ENCODE measurements around the gene SPAAR. TPM values are rescaled to one million over a fixed set of nuclear protein-coding genes. Genes with fewer than 3 reads are reported as not detected.
A peak's percentile ranks its signal among the peaks of the same experiment; 100 is the strongest.

SPAAR gene
- total RNA-seq, 4 donors from 2014 or later, result 0.68 to 2.5 TPM; not detected in 2

- H3K9me3 ChIP-seq, result no peaks in the 10 kb centered on the region
- H3K36me3 ChIP-seq, result no peaks in the 10 kb centered on the region
- H3K27me3 ChIP-seq, result no peaks in the 10 kb centered on the region
- H3K27ac ChIP-seq, result no peak overlapping the region
- peaks cover 0 to 11% (median 6%) of the 10 kb centered on the region in 4 donors for H3K4me1 ChIP-seq
- intact Hi-C loops (cut with DNase I; ENCODE audit: low total_unique reads) (loop anchor here (1.0 kb wide), 1 partner anchor 8 kb away; no protein-coding TSS in a partner anchor), in situ Hi-C loops (cut with MboI; ENCODE audit: low pct_ligation_motif_present in 1 of 4, low pct_unique_long_range_greater_than_20kb in 1 of 4, low sequenced_read_pairs in 3 of 4) (no loop called here)
- no peak for DNase-seq
- no peak for TF ChIP-seq EP300 (IDR thresholded peaks at IDR 0.05; ENCODE audit: low read depth)
- no peak for TF ChIP-seq POLR2AphosphoS5 (IDR thresholded peaks at IDR 0.05)
- no peak for TF ChIP-seq POLR2A (IDR thresholded peaks at IDR 0.05)
- no peak for TF ChIP-seq CTCF (IDR thresholded peaks at IDR 0.05)
- 50 to 70% methylated on average over 7 of the region's 7 CpGs for WGBS, 2 donors (ENCODE audit: low coverage in 1 of 2)
- H3K4me3 ChIP-seq, result no peak overlapping the region
Observed at GRCh38 chr9:35935755-35936509, 26.6 kb downstream of the SPAAR start.

- intact Hi-C loops (cut with DNase I; ENCODE audit: low total_unique reads) (no loop called here), in situ Hi-C loops (cut with MboI; ENCODE audit: low pct_ligation_motif_present in 1 of 4, low pct_unique_long_range_greater_than_20kb in 1 of 4, low sequenced_read_pairs in 3 of 4) (no loop called here)
- 80 to 100% methylated on average over 2 of the region's 2 CpGs for WGBS, 2 donors (ENCODE audit: low coverage in 1 of 2)
Observed at GRCh38 chr9:35937227-35937626, 27.9 kb downstream of the SPAAR start.

GRCh38 chr9:35938474-35939356, 29.4 kb downstream of the SPAAR start:
- intact Hi-C loops (cut with DNase I; ENCODE audit: low total_unique reads) (no loop called here), in situ Hi-C loops (cut with MboI; ENCODE audit: low pct_ligation_motif_present in 1 of 4, low pct_unique_long_range_greater_than_20kb in 1 of 4, low sequenced_read_pairs in 3 of 4) (no loop called here)
- no peak for DNase-seq
- Histone ChIP-seq H3K4me3 (no peak overlapping the region), H3K9me3 (no peaks in the 10 kb centered on the region), H3K4me1 (peaks cover 0 to 16% (median 11%) of the 10 kb centered on the region in 4 donors), H3K27ac (no peak overlapping the region), H3K27me3 (no peaks in the 10 kb centered on the region), H3K36me3 (no peaks in the 10 kb centered on the region)
- TF ChIP-seq POLR2AphosphoS5 (IDR thresholded peaks at IDR 0.05), result no peak
- TF ChIP-seq POLR2A (IDR thresholded peaks at IDR 0.05), result no peak
- TF ChIP-seq EP300 (IDR thresholded peaks at IDR 0.05; ENCODE audit: low read depth), result no peak
- TF ChIP-seq CTCF (IDR thresholded peaks at IDR 0.05), result no peak
- WGBS, 2 donors (ENCODE audit: low coverage in 1 of 2), result 77 to 86% methylated on average over 3 to 10 of the region's 10 CpGs

More at GRCh38 chr9:35937227-35937626, 27.9 kb downstream of the SPAAR start:
- no peak overlapping the region for H3K4me3 ChIP-seq
- H3K27ac ChIP-seq, result no peak overlapping the region
- H3K27me3 ChIP-seq, result no peaks in the 10 kb centered on the region
- DNase-seq, result no peak
- no peaks in the 10 kb centered on the region for H3K9me3 ChIP-seq
- no peaks in the 10 kb centered on the region for H3K36me3 ChIP-seq
- peaks cover 0 to 16% (median 11%) of the 10 kb centered on the region in 4 donors for H3K4me1 ChIP-seq
- TF ChIP-seq POLR2AphosphoS5 (IDR thresholded peaks at IDR 0.05) (no peak), POLR2A (IDR thresholded peaks at IDR 0.05) (no peak), EP300 (IDR thresholded peaks at IDR 0.05; ENCODE audit: low read depth) (no peak), CTCF (IDR thresholded peaks at IDR 0.05) (no peak)

- H3K4me1 ChIP-seq, result peaks cover 0 to 25% (median 15%) of the 10 kb centered on the region in 4 donors
- in situ Hi-C loops (cut with MboI; ENCODE audit: low pct_ligation_motif_present in 1 of 4, low pct_unique_long_range_greater_than_20kb in 1 of 4, low sequenced_read_pairs in 3 of 4), result no loop called here
- no peak for DNase-seq
- intact Hi-C loops (cut with DNase I; ENCODE audit: low total_unique reads), result no loop called here
- H3K27me3 ChIP-seq, result no peaks in the 10 kb centered on the region
- no peaks in the 10 kb centered on the region for H3K36me3 ChIP-seq
- H3K27ac ChIP-seq, result peak overlapping the region in 1 of 4 donors; percentile 42
- TF ChIP-seq POLR2AphosphoS5 (IDR thresholded peaks at IDR 0.05) (no peak), POLR2A (IDR thresholded peaks at IDR 0.05) (no peak), CTCF (IDR thresholded peaks at IDR 0.05) (no peak)
- 94 to 97% methylated on average over 7 to 8 of the region's 8 CpGs for WGBS, 2 donors (ENCODE audit: low coverage in 1 of 2)
- no peaks in the 10 kb centered on the region for H3K9me3 ChIP-seq
- no peak overlapping the region for H3K4me3 ChIP-seq
Observed at GRCh38 chr9:35939679-35940250, 30.5 kb downstream of the SPAAR start.
